CD8-positive, alpha-beta memory T cell (primary cell): Measurements from ENCODE around the gene SLC25A41. TPM values are rescaled to one million over a fixed set of nuclear protein-coding genes. Genes with fewer than 3 reads are reported as not detected.

Source experiments
- CTCF ChIA-PET: fragments of 350-600 bp; sonication (Branson Sonifier 250); formaldehyde crosslinking; loops from one replicate; lab custom pipeline; 2021; ENCODE audit warnings: antibody characterized with exemption; lab: Charles Lee
- POLR2A ChIA-PET: fragments of 350-600 bp; sonication (Branson Sonifier 250); formaldehyde crosslinking; loops from one replicate; lab custom pipeline; 2021; ENCODE audit warnings: antibody characterized with exemption; lab: Charles Lee
- DNase-seq, 5 donors: peaks; one replicate each; pipeline versions ENCODE4 v3.0.0 to v3.0.0-alpha.2; 2020 to 2022; ENCODE audit warnings: mixed read lengths in 1 of 5
- H3K27ac ChIP-seq: one replicate; pipeline ENCODE4 v1.7.0; 2013; ENCODE audit warnings: low read depth, mild to moderate bottlenecking, low read length, moderate library complexity
- H3K27me3 ChIP-seq: 2 replicates; pipeline ENCODE4 v1.7.0; 2013; ENCODE audit warnings: low read length, mild to moderate bottlenecking; ENCODE audit not compliant: insufficient read depth, poor library complexity, severe bottlenecking
- H3K36me3 ChIP-seq: 2 replicates; pipeline ENCODE4 v1.7.0; 2013; ENCODE audit warnings: mild to moderate bottlenecking, low read length, moderate library complexity; ENCODE audit not compliant: insufficient read depth
- H3K4me1 ChIP-seq: 2 replicates; pipeline ENCODE4 v1.7.0; 2013; ENCODE audit warnings: mild to moderate bottlenecking, low read length, moderate library complexity; ENCODE audit not compliant: insufficient read depth
- H3K4me3 ChIP-seq: 2 replicates; pipeline ENCODE4 v1.7.0; 2013; ENCODE audit warnings: mild to moderate bottlenecking, low read length
- H3K9me3 ChIP-seq: 2 replicates; pipeline ENCODE4 v1.7.0; 2013; ENCODE audit warnings: mild to moderate bottlenecking, low read length
- H3K27ac Mint-ChIP-seq, 8 donors: one replicate each; pipeline ENCODE4 v1.8.0; 2020 to 2021; ENCODE audit warnings: mixed read lengths in 8 of 8, mild to moderate bottlenecking in 6 of 8, inconsistent platforms in 3 of 8, moderate library complexity in 3 of 8
- H3K27me3 Mint-ChIP-seq, 2 donors: one replicate each; pipeline ENCODE4 v1.8.0; 2020 to 2021; ENCODE audit warnings: mixed read lengths in 2 of 2, mild to moderate bottlenecking in 1 of 2, moderate library complexity in 1 of 2
- H3K36me3 Mint-ChIP-seq, 3 donors: one replicate each; pipeline ENCODE4 v1.8.0; 2020 to 2021; ENCODE audit warnings: mixed read lengths in 3 of 3, inconsistent platforms in 1 of 3, mild to moderate bottlenecking in 1 of 3
- H3K4me1 Mint-ChIP-seq, 3 donors: one replicate each; pipeline ENCODE4 v1.8.0; 2020 to 2021; ENCODE audit warnings: mixed read lengths in 3 of 3, inconsistent platforms in 1 of 3, mild to moderate bottlenecking in 1 of 3
- H3K4me3 Mint-ChIP-seq, 7 donors: one replicate each; pipeline ENCODE4 v1.8.0; 2020 to 2021; ENCODE audit warnings: mixed read lengths in 7 of 7, mild to moderate bottlenecking in 6 of 7, moderate library complexity in 4 of 7, inconsistent platforms in 2 of 7
- H3K9me3 Mint-ChIP-seq, 5 donors: one replicate each; pipeline ENCODE4 v1.8.0; 2020 to 2022; ENCODE audit warnings: mixed read lengths in 5 of 5, mild to moderate bottlenecking in 3 of 5, moderate library complexity in 2 of 5, inconsistent platforms in 1 of 5
- polyA plus RNA-seq: library from polyadenylated mRNA; unstranded; fragments of 300-500 nt; fragmentation: Illumina TruSeq; gene quantifications from one replicate; pipeline ENCODE4 v1.2.3, GENCODE V29; 2021
- total RNA-seq, 2 experiments: library from RNA; stranded (reverse); gene quantifications; one replicate each; pipeline ENCODE4 v1.2.3, GENCODE V29; 2021

SLC25A41 gene
- under 1 TPM; 0.28 to 0.33 TPM for total RNA-seq
- polyA plus RNA-seq = not detected

DNA sequence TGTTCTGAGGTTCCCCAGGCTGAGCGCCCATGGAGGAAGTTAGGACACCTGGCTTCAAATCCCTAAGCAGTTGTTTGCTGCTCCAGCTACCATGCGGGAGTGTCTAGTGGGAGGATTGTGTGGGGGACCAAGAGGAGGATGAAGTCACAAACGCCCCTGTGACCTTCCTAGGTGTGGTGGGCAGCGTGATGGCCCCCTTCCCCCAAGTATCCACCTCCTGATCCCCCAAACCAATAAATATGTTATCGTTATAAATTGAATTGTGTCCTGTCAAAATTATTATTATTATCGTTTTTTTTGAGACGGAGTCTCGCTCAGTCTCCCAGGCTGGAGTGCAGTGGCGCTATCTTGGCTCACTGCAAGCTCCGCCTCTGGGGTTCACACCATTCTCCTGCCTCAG, at the start of gene SLC25A41:
SLC25A41 (minus strand) TSS at position 101 of the 400 bp plus-strand sequence; CDS start at position 31, 70 bp downstream.
- CTCF ChIA-PET = no interaction called here
- POLR2A ChIA-PET = no interaction called here
- no peaks in the 10 kb centered on the region for H3K9me3 Mint-ChIP-seq

DNA sequence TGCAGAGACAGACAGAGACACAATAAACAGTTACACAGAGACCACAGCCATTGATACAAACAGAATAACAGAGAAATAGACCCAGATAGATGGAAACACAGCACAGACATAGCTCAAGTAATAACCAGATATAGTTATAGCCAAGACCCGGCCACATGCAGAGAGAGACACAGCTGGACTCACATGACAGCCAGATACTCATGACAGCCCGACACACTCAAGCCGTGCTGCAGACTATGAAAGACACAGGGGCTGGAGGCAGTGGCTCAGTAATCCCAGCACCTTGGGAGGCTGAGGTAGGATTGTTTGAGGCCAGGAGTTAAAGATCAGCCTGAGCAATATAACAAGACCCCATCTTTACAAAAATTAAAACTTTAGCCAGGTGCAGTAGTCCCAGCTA, 49.7 kb upstream of the SLC25A41 start:
- DNase-seq = no peak
- Mint-ChIP-seq H3K27me3 (peaks cover 0 to 1% of the 10 kb centered on the region in 2 donors), H3K36me3 (peaks cover 0 to 14% (median 0%) of the 10 kb centered on the region in 3 donors), H3K27ac (peak overlapping the region; percentile 36 to 100 (median 94)), H3K9me3 (no peaks in the 10 kb centered on the region), H3K4me3 (peak overlapping the region in 6 of 7 donors; percentile 47 to 92 (median 63)), H3K4me1 (peaks cover 26 to 42% (median 42%) of the 10 kb centered on the region in 3 donors)
- ChIA-PET POLR2A (no interaction called here), CTCF (interaction anchor here (1.4 to 2.0 kb wide), 3 partner anchors 13 to 20 kb away, joined by 3 to 8 read pairs (median 3); no protein-coding TSS in a partner anchor)
- Histone ChIP-seq H3K4me3 (no peak overlapping the region), H3K27me3 (no peaks in the 10 kb centered on the region), H3K9me3 (no peaks in the 10 kb centered on the region), H3K27ac (no peak overlapping the region), H3K4me1 (peaks cover 38% of the 10 kb centered on the region), H3K36me3 (no peaks in the 10 kb centered on the region)

More for the DNA sequence above, at the start of gene SLC25A41:
- H3K4me3 Mint-ChIP-seq = no peak within 1 kb of the TSS
- H3K36me3 ChIP-seq = no peaks in the 10 kb centered on the region
- no peaks in the 10 kb centered on the region for H3K27me3 ChIP-seq
- H3K36me3 Mint-ChIP-seq = no peaks in the 10 kb centered on the region
- no peak within 1 kb of the TSS for H3K27ac Mint-ChIP-seq
- H3K9me3 ChIP-seq = no peaks in the 10 kb centered on the region
- no peak within 1 kb of the TSS for H3K4me3 ChIP-seq
- peaks cover 0 to 2% (median 0%) of the 10 kb centered on the region in 3 donors for H3K4me1 Mint-ChIP-seq
- no peaks in the 10 kb centered on the region for H3K4me1 ChIP-seq
- no peak for DNase-seq
- peaks cover 0 to 2% of the 10 kb centered on the region in 2 donors for H3K27me3 Mint-ChIP-seq
- no peak within 1 kb of the TSS for H3K27ac ChIP-seq

GRCh38 chr19:6482343-6482686, 48.8 kb upstream of the SLC25A41 start:
- ChIA-PET CTCF (interaction anchor here (1.2 to 2.3 kb wide), 6 partner anchors 10 to 34 kb away, joined by 3 to 9 read pairs (median 4); no protein-coding TSS in a partner anchor), POLR2A (interaction anchor here (0.9 to 1.5 kb wide), 3 partner anchors 8 to 23 kb away, joined by 5 to 8 read pairs (median 5); partner anchors contain the start of gene SLC25A23)
- Mint-ChIP-seq H3K27ac (peak overlapping the region; percentile 94 to 100 (median 98)), H3K9me3 (no peaks in the 10 kb centered on the region), H3K4me3 (peak overlapping the region; percentile 92 to 99 (median 98)), H3K4me1 (peaks cover 26 to 42% (median 42%) of the 10 kb centered on the region in 3 donors), H3K27me3 (peaks cover 0 to 1% of the 10 kb centered on the region in 2 donors), H3K36me3 (peaks cover 0 to 16% (median 0%) of the 10 kb centered on the region in 3 donors)
- Histone ChIP-seq H3K36me3 (no peaks in the 10 kb centered on the region), H3K9me3 (no peaks in the 10 kb centered on the region), H3K4me1 (peaks cover 38% of the 10 kb centered on the region), H3K4me3 (peak overlapping the region; percentile 77), H3K27me3 (no peaks in the 10 kb centered on the region), H3K27ac (peak overlapping the region; percentile 80)
- DNase-seq = no peak

DNA sequence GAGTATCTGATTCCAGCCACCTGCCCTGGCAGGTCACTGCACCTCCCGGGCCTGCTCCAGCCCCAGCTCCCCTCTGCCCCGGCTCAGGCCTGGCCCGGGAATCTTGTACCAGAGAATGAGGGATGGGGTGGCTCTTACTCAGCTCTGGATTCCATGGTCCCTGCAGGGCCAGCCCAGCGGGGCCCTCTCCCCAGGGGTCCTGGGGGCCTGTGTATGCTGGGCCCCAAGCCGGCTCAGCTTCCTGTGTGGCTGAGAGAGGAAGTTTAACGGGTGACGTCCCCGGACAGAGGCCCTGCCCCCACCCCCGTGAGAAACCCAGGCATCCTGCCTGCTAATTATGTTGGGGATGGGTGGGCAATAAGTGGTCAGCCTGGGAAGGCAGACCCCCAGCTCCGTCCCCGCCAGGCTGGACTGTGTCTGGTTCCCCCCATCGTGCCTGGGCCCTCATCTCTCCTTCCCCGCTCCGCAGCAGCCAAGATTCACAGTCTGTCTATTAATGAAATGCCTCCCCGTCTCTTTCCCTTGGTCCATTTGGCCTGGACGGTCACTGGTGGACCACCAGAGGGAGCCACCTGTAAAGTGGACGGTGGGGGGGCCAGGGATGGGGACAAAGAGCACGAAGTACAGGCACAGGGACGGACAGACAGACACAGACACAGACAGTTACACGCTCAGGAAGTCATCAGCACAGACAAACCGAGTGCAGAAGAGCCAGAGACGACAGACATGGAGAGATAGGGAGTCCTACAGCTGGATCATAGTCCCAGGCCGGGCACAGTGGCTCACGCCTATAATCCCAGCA, 48.2 kb upstream of the SLC25A41 start, which contains the start of gene DENND1C:
DENND1C (minus strand) TSS at position 247 of the 802 bp plus-strand sequence; CDS start at position 155, 92 bp downstream.
- CTCF ChIA-PET = interaction anchor here (0.8 to 2.3 kb wide), 11 partner anchors 9 to 182 kb away, joined by 3 to 9 read pairs (median 4); partner anchors contain the start of gene TUBB4A
- Mint-ChIP-seq H3K4me1 (peaks cover 26 to 42% (median 42%) of the 10 kb centered on the region in 3 donors), H3K27ac (peak within 1 kb of the TSS; percentile 94 to 100 (median 98))

GRCh38 chr19:6480848-6481415, 47.4 kb upstream of the SLC25A41 start:
- peak overlapping the region; percentile 77 for H3K4me3 ChIP-seq
- H3K36me3 Mint-ChIP-seq = peaks cover 0 to 23% (median 0%) of the 10 kb centered on the region in 3 donors
- ChIA-PET POLR2A (interaction anchor here (0.5 to 1.6 kb wide), 8 partner anchors 9 to 1149 kb away, joined by 3 to 14 read pairs (median 6); partner anchors contain the start of genes ALKBH7, KHSRP, PET100 and XAB2), CTCF (interaction anchor here (1.0 to 2.3 kb wide), 7 partner anchors 8 to 153 kb away, joined by 3 to 9 read pairs (median 4); partner anchors contain the start of gene TUBB4A)
- peak overlapping the region; percentile 94 to 100 (median 98) for H3K27ac Mint-ChIP-seq
- no peaks in the 10 kb centered on the region for H3K9me3 ChIP-seq
- peaks cover 38% of the 10 kb centered on the region for H3K4me1 ChIP-seq
- peak overlapping the region; percentile 92 to 99 (median 98) for H3K4me3 Mint-ChIP-seq
- H3K27me3 ChIP-seq = no peaks in the 10 kb centered on the region
- peaks cover 26 to 42% (median 42%) of the 10 kb centered on the region in 3 donors for H3K4me1 Mint-ChIP-seq
- H3K27me3 Mint-ChIP-seq = peaks cover 0 to 1% of the 10 kb centered on the region in 2 donors
- peaks cover 11% of the 10 kb centered on the region for H3K36me3 ChIP-seq
- no peaks in the 10 kb centered on the region for H3K9me3 Mint-ChIP-seq
- DNase-seq = no peak
- H3K27ac ChIP-seq = peak overlapping the region; percentile 80

More for the DNA sequence above, 48.2 kb upstream of the SLC25A41 start, which contains the start of gene DENND1C:
- no peaks in the 10 kb centered on the region for H3K27me3 ChIP-seq
- Mint-ChIP-seq H3K4me3 (peak within 1 kb of the TSS; percentile 92 to 99 (median 98)), H3K9me3 (no peaks in the 10 kb centered on the region), H3K36me3 (peaks cover 0 to 18% (median 0%) of the 10 kb centered on the region in 3 donors), H3K27me3 (peaks cover 0 to 1% of the 10 kb centered on the region in 2 donors)
- peak; percentile 43 to 80 (median 60) for DNase-seq
- H3K27ac ChIP-seq = peak within 1 kb of the TSS; percentile 80
- H3K4me3 ChIP-seq = peak within 1 kb of the TSS; percentile 77
- POLR2A ChIA-PET = interaction anchor here (0.5 to 1.6 kb wide), 11 partner anchors 8 to 323 kb away, joined by 3 to 14 read pairs (median 5); partner anchors contain the start of genes ALKBH7, KHSRP and SLC25A23
- H3K9me3 ChIP-seq = no peaks in the 10 kb centered on the region
- peaks cover 3% of the 10 kb centered on the region for H3K36me3 ChIP-seq
- peaks cover 38% of the 10 kb centered on the region for H3K4me1 ChIP-seq

DNA sequence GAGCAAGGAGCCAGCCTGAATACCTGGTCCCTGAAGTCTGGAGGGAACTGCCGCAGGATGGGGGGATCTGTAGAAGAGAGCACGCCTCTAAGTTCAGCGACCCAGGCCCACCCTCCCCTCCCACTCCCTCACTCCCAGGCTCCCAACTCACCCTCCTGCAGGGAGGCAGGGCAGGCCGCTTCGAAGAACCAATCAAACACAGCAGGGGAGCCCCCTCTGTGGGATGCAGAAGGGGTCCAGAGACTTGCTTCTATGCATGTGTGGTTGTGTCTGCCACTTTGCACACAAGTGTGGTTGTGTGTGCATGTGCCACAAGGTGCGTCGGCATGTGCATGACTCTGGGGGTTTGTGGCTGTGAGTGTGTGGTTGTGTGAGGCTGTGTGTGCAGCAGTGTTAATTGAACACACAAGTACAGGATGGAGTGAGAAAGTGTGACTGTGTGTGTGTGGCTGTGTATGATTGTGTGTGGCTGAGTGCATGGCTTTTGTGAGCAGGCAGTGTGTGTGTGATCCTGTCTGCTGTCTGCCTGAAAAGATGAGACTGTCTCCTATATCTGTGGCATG, 46.4 kb upstream of the SLC25A41 start:
- Mint-ChIP-seq H3K9me3 (no peaks in the 10 kb centered on the region), H3K4me1 (peaks cover 26 to 42% (median 42%) of the 10 kb centered on the region in 3 donors), H3K36me3 (peaks cover 0 to 30% (median 0%) of the 10 kb centered on the region in 3 donors), H3K27ac (peak overlapping the region; percentile 94 to 100 (median 98)), H3K4me3 (peak overlapping the region; percentile 92 to 99 (median 98)), H3K27me3 (peaks cover 0 to 1% of the 10 kb centered on the region in 2 donors)
- peaks cover 38% of the 10 kb centered on the region for H3K4me1 ChIP-seq
- peak overlapping the region; percentile 32 for H3K4me3 ChIP-seq
- ChIA-PET CTCF (no interaction called here), POLR2A (no interaction called here)
- H3K27me3 ChIP-seq = no peaks in the 10 kb centered on the region
- H3K27ac ChIP-seq = no peak overlapping the region
- H3K9me3 ChIP-seq = no peaks in the 10 kb centered on the region
- DNase-seq = no peak
- H3K36me3 ChIP-seq = peaks cover 20% of the 10 kb centered on the region

DNA sequence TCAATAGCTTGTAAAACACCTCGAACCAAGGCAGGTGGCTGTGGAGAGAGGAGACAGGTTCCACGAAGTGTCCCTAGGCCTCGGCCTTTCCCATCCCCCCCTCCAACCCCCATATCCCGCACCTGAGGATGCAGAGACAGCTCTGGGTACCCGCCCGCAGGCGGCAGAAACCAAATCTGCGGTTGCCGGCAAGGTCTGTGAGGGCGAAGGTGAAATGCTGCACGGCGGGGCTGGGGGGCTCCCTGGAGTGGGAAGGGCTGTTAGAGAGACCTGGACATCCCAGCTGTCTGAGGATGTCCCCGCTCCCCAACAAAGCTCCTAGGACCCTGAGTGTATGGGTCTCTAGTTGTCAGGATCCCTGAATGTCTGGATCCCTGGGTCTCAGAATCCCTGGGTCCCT, 45.3 kb upstream of the SLC25A41 start:
- peak overlapping the region; percentile 31 for H3K27ac ChIP-seq
- no peak overlapping the region for H3K4me3 Mint-ChIP-seq
- H3K4me1 ChIP-seq = peaks cover 37% of the 10 kb centered on the region
- peak overlapping the region in 3 of 8 donors; percentile 42 to 100 (median 94) for H3K27ac Mint-ChIP-seq
- H3K36me3 Mint-ChIP-seq = peaks cover 0 to 42% (median 0%) of the 10 kb centered on the region in 3 donors
- no peaks in the 10 kb centered on the region for H3K9me3 ChIP-seq
- no peak overlapping the region for H3K4me3 ChIP-seq
- no peak for DNase-seq
- H3K9me3 Mint-ChIP-seq = no peaks in the 10 kb centered on the region
- ChIA-PET POLR2A (interaction anchor here (0.6 kb wide), 1 partner anchor 19 kb away, joined by 7 read pairs; no protein-coding TSS in a partner anchor), CTCF (no interaction called here)
- H3K27me3 Mint-ChIP-seq = peaks cover 0 to 1% of the 10 kb centered on the region in 2 donors
- peaks cover 26 to 42% (median 41%) of the 10 kb centered on the region in 3 donors for H3K4me1 Mint-ChIP-seq
- H3K36me3 ChIP-seq = peaks cover 20% of the 10 kb centered on the region
- H3K27me3 ChIP-seq = no peaks in the 10 kb centered on the region
